A172 (cell line): ENCODE data around the gene PNKD. TPM values are rescaled to one million over a fixed set of nuclear protein-coding genes. Genes with fewer than 3 reads are reported as not detected.

Source experiments
- DNase-seq: peaks from one replicate; pipeline ENCODE4 v3.0.0-alpha.2; 2015; ENCODE audit warnings: low spot score
- total RNA-seq: library from RNA; depleted of rRNA; stranded (reverse); fragments of >200 nt; shearing (Covaris generic); gene quantifications from 2 replicates; pipeline ENCODE4 v1.2.3, GENCODE V29; 2014

The PNKD gene
- total RNA-seq, 1 experiment from 2014 or later = 78.6 TPM

DNA sequence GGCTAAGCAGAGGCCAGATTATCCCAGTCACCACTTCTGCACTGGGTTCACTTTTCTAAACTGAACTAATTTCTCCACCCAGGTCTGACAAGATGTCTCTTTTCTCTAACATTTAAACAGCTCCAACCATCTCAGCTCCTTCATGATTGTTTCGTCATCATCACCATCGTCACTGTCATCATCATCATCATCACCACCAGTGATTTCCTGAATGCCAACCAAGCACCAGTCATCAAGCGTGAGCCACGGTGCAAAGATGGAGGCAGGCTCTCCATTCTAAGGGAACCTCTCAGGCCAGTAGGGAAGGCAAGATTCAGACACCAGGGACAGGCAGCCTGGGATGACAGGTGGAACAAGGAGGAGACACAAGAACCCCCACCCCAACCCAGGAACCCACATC lies 47.5 kb downstream of the PNKD start:
- no peak for DNase-seq

DNA sequence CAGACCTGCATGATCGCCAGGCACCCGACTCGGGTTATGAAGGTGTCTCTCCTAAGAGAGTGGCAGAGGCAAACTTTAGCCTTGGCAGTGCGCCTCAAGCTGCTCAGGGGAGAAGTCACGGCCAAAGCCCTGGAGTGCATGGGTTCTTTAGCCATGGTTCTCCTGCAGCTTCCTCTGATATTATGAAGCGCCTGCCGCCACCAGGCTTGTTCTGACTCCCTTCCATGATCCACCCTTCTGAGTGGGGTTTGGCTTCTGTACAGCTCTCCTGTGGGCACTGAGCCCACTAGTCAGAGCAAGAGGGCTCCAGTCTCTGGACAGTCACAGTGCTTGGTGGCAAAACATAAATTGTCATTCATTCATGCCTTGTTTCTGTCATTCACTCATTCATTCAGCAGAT lies 47.9 kb downstream of the PNKD start:
- DNase-seq = no peak

DNA sequence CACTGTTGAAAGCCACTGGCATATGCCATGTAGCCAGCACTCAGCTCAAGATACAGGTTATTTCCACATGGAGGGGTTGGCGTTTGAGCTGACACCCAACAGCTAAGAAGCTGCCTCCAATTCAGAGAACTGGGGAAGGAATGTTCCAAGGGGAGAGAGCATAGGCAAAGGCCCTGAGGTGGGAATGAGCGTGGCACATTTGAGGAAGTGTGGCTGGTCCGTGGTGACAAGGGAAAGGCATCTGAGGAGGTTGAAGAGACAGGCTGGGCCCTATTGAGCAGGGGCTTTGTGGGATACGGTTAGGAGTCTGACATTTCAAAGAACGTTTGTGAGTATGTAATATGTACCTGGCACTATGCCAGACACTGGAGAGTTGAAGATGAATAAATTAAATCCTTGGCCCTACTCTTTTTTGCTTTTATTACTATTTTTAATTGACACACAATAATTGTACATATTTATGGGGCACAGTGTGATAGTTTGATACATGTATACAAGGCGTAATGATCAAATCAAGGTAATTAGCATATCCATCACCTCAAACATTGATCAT lies 49.6 kb downstream of the PNKD start:
- no peak for DNase-seq

DNA sequence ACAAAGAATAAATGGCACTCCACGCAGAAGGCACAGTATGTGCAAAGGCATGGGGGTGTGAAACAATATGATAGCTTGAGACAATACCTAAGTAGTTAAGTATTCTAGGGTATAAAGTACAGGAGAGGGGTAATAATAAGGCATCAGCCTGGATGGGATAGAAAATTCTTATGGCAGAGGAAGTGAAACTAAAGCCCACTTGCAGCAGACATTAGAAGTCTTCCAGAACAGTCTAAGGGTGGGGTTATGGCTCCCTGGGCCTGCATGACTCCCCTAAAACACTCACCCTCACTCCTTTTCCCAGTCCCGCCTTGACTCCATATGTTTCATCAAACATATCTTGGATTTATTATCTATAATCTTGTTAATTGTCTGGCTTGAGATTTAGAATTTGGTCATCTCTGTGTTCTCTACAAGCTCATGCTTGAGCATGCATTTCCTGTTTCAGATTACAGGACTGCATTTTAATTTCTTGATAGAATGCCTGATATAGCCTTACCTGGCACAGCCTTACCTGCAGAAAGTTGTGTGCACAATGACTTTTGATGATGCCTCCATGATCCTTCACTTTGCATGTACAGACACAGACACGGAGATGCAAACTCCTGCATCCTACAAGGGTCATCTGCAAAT lies 50.5 kb downstream of the PNKD start:
- no peak for DNase-seq

DNA sequence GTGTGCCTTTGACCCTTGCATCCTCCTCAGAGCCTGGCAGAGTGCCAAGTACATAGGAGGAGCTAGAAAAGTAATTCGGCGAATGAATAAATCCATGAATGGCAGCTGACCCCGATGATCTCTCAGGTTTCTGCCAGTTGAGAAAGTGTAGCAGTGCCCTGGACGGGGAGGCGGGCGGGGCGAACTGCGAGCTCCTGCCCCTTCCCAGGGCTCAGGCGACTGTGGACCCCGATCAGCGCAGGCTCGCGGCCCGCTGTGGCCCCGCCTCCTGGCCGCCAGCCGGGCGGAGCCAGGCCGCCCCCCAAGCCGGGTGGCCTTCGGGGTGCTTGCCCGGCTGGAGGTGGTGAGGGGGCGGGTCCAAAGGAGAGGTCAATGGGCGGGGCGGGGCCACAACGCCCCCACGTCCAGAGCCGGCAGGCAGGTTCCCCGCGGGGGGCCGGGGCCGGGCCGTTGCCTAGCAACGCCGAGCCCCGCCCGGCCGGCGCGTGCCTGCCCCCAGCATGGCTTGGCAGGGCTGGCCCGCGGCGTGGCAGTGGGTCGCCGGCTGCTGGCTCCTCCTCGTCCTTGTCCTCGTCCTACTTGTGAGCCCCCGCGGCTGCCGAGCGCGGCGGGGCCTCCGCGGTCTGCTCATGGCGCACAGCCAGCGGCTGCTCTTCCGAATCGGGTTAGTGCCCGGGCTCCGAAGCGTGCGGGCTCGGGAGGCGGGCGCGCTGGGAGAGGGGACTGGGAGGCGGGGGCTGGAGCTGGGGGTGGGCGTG lies 52.6 kb downstream of the PNKD start:
- peak; percentile 63 for DNase-seq

DNA sequence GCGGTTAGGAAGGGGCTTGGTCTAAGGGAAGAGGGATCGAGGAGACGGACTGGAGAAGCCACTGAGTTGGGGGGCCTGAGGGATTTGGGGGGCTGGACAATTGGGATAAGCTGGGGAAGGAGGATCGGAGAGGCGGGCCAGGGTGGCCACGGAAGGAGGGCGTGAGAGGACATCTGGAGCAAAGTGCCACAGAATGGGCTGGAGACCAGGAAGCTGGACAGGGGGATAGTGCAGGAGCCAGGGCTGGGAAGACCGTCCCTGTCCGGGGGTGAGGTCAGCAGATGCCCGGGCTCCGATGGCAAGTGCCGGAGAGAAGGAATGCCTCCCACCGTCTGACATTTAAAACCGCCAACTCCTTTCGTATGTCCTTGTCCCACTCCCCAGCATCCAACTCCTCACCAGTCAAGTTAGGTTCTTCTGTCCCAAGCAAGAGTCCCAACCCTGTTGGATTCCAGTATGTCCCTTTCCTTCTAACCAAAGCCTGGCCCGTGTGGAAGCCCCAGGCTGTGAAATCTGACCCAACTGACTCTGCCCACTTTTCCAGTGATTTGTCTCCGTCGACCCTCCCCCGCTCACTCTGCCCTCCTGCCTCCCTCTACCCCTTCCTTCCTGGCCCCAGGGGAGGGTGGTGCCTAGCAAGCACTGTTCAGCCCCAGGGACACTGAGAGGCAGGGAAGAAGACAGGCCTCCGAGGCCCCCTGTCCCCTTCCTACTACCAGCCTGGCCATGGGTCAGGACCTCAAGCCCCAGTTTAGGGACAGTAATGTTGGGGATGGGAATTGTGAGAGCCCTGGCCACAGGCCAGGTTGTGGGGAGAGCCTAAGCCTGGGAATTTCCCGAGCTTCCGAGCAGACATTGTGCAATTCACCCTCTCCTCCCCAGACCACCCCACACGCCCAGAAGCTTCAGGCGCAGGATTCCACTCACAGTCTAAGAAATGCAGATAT lies 53.5 kb downstream of the PNKD start:
- DNase-seq = peak; percentile 45

DNA sequence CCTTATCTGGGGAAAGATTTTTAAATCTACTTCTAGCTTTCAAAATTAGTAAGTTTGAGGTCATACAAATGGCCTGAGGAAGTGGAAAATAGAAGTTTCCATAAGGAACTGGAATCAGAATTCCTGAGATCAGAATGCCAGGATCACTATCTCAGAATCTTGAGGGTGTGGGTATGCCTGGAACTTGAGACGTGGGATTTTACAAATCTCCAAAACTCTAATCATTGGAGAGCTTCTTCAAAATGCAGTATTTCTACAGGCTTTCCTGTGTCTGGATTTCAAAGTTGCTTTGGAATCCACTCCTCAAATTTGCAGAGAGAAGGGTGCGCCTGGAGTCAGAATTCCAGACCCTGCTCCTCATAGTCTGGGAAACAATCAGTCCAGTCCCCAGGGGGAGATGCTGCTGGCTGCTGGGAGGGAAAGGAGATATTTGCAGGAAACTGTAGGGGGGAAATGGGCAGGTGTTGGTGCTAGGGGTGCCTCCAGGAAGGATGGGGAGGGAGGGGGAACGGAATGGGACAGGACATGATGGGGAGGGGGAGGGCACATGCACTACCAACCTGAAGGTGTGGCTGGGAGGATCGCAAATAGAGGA lies 55.3 kb downstream of the PNKD start:
- no peak for DNase-seq

DNA sequence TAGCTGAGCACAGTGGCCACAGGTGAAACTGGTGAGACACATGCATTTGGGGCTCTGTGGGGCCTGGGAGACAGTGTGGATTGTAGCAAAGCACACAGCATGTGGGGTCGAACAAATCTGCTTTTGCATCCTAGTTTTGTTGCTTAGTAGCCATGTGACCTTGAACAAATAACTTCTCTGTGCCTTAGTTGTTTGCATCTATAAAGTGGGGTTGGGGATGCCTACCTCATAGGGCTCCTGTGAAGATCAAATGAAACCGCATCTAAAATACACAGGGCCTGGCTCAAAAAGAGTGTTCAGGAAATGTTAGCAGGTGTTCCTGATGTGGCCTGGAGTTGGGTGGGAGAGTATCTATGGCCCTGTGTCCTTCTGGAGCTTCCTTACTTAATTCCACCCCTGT lies 56.0 kb downstream of the PNKD start:
- no peak for DNase-seq

DNA sequence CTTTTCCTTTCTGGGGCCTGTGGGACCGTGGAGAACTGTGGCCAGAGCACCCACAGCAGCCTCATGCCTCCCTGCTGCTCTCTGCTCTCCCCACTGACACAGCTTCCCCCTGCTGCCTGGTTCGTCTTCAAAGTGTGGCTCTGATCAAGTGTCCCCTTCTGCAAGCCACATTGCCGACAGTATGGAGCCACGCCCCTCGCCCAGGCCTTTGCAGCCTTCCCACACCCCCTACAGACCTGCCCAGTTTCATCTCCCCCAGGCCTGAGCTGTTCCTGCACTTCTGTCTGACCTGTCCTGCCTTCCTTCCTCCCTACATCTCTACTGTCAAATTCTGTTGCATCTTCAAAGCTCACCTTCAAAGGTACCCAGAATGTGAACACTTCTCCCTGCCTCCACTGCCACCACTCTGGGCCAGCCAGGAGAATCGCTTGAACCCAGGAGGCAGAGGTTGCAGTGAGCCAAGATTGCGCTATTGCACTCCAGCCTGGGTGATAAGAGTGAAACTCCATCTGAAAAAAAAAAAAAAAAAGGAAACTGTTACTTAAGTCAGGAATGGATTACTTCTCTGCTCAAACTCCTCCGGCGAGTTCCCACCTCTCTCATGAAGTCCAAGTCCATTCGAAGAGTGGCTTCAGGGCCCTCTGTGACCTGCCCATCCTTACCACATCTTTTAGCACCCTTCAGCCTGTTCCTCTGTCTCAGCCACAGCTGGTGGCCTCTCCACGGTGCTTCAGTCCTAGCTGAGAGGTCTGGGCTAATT lies 57.3 kb downstream of the PNKD start:
- DNase-seq = no peak

DNA sequence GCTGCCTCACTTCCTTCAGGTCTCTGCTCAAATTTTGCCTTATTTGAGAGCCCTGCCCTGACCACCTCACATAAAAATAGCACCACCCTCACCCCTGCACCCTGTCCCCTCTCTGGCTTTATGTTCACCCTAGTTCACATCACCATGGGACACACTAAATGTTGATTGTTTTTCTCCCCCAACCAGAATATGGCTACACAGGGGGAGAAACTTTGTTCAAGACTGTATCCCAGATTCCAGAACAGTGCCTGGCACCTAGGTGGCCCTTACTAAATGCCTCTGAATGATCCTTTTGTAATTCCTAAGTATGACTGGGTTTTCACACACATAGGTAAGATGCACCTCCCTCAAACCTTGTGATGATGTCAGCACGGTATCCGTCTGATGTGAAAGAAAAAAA lies 58.0 kb downstream of the PNKD start:
- no peak for DNase-seq

DNA sequence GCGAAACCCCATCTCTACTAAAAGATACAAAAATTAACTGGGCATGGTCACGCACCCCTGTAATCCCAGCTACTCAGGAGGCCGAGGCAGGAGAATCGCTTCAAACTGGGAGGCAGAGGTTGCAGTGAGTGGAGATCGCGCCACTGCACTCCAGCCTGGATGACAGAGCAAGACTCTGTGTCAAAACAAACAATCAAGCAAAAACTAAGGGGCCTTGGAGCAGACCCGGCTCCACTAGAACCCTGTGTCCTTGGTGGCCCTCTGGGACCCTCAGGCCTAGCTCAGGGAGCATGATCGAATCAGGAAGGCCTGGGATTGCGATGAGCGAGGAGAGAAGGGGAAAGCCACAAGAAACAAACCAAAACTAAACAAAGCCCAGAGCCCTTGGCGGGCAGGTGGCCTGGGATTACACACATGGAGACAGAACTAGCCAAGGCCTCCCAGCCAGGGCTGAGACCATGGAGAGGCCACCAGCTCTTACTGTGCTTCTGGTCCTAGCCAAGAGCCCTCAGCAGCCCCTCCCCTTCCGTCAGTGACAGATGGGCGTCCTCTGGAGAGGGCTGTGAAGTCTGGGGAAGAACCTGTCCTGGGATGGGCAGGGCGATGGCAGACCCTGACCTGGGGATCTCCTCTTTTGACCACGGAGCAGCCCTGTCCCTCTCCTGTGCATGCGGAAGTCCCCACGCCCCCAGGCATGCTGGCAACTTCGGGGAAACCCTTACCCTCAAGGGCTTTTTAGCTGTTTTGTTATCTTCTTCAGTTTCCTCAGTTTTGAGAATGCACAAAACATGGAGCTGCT lies 58.9 kb downstream of the PNKD start:
- no peak for DNase-seq

DNA sequence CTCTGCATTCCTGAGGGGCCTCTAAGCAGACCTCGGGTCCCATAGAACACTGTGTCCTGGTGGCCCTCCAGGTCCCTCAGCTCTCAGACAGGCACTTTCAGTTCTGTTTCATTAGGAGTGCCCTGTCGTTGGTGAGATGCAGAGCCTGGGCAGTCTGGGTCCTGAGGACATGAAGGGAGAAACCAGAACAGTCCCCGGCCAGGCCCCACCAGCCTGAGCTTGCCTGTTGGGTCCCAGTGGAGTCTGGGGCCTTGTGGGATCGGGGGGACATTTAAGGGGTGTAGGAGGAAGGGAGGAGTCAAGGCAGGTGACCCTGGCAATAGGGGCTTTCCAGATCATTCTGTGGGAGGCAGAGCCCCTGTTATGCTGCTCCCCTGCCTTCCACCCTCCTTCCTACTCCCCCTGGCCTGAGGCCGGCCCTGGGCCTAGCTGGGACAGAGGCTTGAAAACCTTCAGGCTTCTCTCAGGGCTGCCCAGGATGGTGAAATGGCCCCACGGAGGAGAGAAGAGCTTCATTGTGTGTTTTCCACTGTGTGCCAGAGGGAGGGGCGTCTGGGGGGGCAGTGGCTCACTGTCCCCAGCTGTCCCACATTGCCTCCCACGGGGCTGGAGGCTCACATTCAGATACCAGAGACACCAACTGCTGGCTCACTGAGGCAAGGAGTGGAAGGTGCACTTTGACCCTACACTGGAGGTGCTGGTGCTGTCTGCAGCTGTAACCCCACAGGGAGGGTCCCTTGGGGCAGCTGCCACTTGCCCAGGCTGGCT lies 59.7 kb downstream of the PNKD start:
- no peak for DNase-seq

DNA sequence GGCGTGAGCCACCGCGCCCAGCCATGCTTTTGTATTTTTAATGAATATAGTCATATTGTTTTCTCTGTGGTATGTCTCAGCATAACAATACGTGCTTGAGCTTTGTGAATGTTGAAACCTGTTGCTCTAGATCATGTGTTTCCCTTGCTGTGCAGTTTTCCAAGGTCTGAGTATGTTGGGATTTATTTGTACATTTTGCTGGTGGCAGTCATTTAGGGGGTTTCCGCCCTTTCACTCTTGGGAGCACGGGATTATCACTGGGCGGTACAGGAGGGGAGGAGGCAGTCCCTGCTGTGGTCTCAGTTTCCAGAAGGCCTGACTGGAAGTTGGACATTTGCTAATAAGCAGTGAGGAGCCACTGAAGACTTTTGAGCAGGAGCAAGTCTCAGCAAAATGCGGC lies 61.4 kb downstream of the PNKD start:
- no peak for DNase-seq

DNA sequence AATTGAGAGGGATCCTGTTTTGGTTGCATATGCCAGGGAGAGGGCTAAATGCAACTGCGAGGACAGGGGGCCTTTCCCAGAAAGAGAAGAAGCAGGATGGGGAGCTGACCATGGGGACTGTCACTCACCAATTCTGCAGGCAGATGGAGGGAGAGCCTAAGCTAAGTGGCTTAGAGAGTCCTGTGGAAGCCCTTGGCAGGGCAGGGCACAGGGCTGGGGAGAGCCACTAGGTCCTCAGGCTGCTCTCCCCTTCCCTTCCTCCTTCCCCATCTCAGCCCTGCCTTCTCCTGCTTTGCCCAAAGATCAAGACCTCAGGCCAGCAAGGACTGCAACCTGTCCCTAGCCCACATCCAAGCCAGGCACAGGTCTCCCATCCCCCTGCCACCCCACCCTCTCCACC lies 62.0 kb downstream of the PNKD start:
- no peak for DNase-seq

DNA sequence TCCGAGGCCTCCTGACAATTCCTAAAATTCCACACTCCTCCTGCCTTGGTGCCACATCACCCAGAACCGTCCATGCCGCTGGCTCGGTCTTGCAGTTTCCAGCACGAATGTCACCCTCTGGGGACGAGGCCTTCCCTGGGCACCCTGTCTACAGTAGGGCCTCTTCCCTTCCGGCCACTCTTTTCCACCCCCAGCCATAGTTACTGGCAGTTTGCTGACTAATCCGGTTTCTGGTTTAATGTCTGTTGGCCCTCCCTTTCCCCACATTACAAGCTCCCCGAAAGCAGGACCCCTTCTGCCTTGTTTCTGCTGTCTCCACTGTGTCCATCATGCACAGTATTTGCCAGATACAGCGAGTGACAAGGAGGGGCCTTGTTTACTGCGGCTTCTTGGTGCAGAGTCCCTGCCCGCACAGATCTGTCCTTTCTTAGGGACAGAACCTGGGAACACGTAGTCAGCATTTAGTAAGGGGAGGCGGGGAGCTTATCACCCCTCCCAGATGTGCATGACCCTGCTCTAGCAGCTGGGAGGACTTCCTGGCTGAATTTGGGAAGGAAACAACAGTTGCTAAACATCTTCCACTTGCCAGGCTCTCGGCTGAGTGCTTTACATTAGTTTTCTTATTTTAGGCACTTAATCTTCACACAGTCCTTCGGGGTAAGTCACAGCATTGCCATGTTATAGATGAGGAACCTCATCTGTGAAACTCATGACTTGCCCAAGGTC lies 62.8 kb downstream of the PNKD start:
- DNase-seq = no peak

DNA sequence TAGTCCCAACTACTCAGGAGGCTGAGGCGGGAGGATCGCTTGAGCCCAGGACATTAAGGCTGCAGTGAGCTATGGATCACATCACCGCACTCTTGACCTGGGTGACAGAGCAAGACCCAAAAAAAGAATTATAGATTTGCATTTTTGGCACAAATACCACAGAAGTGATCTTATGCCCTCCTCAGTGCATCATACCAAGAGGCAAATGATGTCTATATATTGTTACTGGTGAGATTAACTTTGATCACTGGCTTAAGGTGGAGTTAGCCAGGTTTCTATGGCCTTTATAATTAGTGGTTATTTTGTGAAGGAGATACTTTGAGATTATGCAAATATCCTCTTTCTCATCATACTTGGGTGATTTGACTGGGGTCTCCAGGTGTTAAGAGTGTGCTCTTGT lies 64.2 kb downstream of the PNKD start:
- DNase-seq = no peak

DNA sequence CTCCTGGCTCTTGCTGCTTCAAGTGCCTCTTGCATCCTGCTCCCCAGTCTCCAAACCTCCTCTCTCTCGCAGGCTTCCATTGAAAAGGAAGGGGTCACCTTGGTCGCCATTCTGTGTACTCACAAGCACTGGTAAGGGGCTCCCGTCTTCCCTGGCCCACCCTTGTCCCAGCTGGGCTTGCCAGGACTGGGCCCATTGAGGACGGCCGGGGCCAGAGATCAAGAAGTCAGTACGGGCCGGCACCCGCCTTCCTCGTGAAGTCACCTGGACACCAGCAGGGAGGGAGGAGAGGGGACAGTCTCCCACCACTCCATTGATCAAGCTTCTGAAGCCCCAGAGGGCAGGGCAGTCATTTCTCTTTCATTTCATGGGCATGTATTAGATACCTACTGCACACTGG lies 70.3 kb downstream of the PNKD start:
- DNase-seq = no peak

DNA sequence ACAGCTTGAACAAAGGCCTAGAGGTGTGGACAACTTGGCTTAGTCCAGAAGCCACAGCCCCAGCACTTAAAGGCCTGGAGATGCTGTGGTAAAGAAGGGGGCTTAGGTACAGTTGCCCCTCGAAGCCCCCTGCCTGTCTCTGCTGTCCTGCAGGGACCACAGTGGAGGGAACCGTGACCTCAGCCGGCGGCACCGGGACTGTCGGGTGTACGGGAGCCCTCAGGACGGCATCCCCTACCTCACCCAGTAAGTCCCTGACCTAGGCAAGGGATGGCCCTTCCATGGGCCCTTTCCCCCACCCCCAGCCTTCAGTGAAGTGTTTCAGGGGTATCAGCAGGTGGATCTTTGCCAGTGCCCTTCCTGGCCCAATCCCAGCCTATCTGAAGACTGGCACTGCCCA lies 71.1 kb downstream of the PNKD start:
- DNase-seq = no peak

DNA sequence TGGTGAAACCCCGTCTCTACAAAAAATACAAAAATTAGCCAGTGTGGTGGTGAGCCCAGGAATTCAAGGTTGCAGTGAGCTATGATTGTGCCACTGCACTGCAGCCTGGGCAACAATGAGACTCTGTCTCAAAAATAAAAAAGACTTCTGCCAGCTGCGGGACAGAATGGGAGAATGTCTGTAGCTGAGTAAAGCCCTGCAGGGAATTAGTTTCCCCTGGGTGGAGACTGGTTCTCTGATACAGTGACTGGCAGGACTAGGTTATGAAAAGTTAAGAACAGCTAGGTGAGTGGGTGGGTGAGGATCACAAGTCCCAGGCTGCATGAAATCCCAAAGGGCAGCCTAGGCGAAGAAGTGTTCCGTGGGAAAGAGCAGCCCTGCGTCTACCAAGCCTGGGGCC lies 72.5 kb downstream of the PNKD start:
- DNase-seq = no peak
